Activated CD4-positive, CD25-positive, alpha-beta regulatory T cell (primary cell): ENCODE measurements around the gene SETDB2.

ENCODE experiments used
- DNase-seq, 4 experiments: peaks; one replicate each; lab custom pipeline; 2025; lab: John Stamatoyannopoulos, UW

Gene SETDB2

DNA sequence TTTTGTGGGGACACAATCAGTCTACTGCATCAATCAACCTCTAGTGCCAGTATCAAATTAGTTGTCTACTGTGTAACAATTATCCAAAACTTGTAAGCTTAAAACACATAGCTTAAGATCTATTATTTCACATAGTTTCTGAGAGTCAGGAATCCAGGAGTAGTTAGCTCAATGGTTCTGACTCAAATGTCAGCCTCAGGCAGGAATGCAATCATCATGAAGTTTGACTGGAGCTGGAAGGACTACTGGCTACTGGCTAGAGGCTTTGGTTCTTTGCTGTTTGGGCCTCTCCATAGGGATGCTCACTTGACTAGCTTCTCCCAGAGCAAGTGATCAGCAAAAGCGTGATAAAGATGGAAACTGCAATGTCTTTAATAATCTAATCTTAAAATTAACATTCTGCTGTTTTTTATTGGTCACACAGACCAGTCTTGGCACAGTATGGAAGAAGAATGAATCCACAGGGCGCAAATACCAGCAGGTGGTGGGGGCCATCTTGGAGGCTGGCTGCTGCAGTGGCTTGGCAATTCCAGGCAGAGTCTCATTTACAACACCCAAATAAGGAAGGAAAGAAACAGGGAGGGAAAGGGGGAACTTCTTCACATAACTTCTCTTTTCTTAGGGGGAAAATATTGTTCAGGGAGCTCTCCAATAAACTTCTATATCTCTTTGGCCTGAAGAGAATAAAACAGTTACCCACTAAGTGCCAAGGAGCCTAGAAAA lies 15.9 kb upstream of the SETDB2 start:
- DNase-seq, result no peak

DNA sequence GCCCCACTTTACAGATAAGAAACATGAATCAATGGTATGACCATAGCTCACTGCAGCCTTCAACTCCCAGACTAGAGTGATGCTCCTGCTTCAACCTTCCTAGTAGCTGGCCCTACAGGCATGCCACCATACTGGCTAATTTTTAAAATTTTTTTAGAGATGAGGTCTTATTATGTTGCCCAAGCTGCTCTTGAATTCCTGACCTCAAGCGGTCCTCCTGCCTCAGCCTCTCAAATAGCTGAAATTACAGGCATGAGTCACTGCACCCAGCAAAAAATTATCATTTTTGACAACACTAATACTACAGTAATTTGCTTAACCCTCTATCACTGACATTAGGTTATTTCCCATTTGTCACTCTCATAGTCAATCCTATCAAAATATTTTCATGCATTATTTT lies 15.0 kb upstream of the SETDB2 start:
- DNase-seq, result no peak

DNA sequence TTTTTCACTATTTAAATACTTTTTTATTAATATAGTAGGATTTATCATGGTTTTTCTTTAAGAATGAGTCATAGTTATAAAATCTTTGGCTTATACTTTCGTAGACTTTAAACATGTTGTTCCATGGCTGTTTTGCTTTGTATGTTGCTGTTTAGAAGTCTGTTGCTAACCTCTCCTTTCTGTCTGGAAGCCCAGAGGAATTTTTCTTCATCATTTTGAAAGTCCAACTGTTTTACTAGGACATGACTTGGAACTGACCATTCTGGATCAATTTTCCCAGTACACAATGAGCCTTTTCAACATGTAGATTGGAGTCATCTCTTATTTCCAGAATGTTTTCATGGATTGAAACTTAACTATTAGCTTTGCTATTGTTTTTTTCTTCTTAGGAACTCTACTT lies 8.1 kb upstream of the SETDB2 start:
- no peak for DNase-seq

DNA sequence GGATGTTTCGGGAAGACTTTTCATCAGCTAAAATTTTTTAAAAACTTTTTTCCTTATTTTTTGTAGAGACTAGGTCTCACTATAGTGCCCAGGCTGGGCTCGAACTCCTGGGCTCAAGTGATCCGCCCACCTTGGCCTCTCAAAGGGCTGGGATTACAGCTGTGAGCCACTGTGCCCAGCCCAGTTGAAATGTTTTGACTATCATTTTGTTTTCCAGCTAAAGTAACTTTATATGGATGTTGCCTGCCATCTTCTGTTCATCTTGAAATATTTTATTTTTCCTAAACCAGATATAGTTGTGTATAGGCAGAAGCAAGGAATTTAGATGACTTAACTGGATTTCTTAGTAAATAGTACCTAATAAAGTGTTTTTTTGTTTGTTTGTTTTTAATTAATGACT lies 7.2 kb upstream of the SETDB2 start:
- DNase-seq, result no peak

DNA sequence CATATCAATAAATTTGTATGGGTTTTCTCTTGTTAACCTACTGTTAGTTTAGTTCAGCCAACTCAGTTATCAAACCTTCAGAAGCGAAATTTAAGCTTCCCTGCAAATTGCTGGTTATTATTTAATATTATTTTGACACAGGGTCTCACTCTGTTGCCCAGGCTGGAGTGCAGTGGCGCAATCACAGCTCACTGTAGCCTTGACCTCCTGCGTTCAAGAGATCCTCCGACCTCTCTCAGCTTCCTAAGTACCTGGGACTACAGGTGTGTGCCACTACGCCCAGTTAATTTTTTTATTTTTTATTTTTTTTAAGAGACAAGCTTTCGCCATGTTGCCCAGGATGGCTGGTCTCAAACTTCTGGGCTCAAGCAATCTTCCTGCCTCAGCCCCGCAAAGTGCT lies 6.4 kb upstream of the SETDB2 start:
- no peak for DNase-seq

DNA sequence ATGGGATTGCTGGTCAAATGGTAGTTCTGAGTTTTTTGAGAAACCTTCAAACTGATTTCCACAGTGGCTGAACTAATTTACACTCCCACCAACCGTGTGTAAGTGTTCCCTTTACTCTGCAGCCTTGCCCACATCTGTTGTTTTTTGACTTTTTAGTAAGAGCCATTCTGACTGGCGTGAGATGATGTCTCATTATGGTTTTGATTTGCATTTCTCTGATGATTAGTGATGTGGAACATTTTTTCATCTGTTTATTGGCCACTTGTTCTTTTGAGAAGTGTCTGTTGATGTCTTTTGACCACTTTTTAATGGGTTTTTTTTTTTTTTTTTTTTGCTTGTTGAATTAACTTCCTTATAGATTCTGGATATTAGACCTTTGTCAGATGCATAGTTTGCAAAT lies 4.5 kb upstream of the SETDB2 start:
- DNase-seq, result no peak

DNA sequence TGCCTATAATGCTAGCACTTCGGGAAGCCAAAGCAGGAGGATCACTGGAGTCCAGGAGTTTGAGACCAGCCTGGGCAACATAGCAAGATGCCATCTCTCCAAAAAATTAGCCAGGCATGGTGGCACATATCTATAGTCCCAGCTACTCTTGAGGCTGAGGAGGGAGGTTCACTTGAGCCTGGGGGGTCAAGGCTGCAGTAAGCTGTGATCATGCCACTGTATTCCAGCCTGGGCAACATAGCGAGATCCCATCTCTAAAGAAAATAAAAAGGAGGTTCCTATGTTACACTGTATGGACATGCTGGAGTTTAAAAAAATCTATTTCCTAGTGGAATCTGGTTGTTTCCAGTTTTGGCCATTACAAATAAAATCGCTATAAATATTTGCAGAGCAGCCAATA lies 2.8 kb upstream of the SETDB2 start:
- no peak for DNase-seq

DNA sequence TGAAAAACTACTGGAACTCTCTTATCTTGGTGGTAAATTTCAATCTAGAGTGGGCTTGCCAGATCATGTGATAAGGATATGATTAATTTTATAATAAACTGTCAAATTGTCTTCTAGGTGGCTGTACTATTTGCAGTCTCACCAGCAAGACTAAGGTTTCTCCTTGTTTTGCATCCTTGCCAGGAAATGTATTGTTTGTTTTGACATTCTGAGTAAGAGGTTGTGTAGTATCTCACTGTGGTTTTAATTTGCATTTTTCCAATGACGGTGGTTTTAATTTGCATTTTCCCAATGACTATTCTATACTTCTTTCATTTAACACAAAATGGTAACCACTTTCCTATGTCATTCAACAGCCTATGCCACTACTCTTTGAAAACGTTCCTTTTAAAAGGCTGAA lies 2.2 kb upstream of the SETDB2 start:
- DNase-seq, result no peak

DNA sequence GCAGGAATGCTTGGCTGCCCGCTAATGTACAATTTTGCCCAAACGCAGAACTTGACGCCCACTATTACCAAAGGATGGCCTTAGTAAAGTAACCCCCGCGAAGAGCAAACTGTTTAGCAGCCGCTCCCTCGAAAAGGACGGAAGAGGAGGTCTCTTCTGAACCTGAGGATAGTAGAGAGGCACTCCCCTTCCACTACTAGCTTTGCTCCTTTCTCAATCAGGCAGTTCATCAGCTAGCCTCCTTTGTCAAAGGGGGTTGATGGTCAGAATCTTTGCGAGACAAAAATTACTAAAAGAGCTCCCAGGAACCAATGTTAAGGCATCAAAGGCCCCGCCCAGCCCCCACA lies 744 bp upstream of the SETDB2 start:
- no peak for DNase-seq

DNA sequence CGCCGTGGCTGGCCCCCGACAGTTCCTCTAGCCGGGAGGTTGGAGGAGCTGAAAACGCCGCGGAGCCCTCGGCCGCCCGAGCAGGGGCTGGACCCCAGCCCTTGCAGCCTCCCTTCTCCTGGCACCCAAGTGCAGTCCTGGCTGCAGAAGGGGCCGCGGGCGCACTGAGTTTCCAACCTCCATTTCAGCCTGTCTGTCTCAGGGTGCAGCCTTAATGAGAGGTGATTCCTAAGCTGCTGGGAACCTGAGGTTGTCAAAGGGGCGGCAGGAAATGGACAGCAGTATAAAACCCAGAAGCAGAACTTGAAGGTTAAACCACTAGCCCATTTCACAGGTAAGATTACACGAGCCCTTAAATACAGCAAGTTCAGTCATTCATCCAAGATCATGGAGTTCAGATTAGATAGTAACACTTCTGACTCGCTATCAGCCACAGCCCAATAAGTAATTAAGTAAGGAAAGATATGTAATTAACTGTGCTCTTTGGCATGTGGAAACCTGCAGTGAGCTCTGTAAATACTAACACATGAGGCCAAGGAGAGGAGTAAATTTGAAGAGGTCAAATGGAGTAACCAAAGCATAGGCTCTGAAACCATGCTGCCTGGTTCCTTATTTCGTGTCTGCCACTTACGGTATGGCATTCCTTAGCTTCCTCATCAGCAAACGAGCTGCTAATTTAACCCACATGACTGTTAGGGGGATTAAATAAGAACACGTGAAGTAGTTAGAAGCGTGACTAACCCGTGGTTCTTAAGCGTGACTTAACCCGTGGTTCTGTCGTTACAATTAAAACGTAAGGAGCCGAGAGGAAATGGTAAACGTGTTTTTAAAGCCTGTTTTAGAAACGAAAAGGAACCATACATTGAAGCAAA lies 686 bp downstream of the SETDB2 start:
- DNase-seq, result peak in 1 of 4 experiments; percentile 24

DNA sequence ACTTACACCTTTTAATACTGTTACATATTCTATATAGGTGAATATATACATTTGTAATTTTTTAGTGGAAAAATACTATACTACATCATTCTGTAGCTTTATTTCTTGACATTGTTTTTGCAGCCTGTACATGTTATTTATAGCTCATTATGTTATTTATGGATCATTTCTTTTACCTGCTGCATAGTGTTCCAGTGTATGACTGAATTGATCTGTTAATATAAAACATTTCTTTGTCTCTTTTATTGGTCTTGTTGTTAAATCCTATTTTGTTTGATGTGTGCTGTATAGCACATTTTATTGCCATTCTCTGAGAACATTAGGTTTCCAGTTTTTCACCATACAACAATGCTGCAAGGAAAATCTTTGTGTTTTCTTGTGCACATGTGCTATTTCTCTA lies 2.4 kb downstream of the SETDB2 start:
- no peak for DNase-seq

DNA sequence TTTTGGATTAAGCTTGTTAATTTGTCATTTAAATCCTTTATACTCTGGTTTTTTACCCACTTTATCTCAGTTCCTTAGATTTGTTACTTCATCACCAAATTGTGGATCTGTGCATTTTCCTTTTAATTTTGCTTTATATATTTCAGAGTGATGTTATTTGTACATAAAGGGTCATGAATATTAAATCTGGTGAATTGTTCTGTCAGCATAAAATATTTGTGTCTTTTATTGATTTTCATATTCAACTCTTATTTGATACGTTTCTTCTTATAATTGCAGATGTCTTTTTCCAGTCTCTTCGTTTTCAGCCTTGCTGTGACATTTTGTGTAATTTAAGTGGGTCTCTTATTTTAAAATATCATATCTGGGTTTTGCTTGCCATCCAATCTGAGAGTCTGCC lies 4.7 kb downstream of the SETDB2 start:
- DNase-seq, result no peak

DNA sequence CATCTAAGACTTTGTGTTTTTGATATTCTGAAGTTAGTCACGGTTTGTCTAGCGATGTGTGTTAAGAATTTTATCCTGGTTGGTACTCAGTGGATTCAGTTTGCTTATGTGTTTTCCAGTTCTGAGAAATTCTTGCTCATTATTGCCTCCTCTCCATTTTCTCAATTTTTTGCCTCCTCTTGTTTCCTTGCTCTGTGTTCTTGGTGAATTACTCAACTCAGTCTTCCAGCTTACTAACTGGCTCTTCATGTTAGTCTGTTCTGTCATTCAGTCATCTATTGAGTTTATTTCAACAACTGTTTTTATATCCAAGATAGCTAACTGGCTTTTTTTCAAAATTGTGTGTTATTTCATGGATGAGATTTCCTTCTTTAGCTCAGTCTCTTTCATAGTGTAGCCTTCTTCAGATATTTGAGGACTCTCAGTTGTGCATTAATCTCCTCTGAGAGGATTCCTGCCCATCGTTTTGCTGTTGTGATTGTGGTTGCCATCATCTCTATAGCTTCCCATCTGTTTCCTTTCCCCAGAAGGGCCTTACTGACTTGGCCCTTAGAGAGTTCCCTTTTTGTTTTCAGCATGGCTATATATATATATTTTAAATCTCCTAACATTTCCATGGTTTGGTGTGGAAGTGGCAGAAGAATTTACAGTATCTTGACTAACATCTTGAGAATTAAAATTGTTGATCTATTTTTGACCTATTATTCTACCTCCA lies 6.2 kb downstream of the SETDB2 start:
- no peak for DNase-seq

DNA sequence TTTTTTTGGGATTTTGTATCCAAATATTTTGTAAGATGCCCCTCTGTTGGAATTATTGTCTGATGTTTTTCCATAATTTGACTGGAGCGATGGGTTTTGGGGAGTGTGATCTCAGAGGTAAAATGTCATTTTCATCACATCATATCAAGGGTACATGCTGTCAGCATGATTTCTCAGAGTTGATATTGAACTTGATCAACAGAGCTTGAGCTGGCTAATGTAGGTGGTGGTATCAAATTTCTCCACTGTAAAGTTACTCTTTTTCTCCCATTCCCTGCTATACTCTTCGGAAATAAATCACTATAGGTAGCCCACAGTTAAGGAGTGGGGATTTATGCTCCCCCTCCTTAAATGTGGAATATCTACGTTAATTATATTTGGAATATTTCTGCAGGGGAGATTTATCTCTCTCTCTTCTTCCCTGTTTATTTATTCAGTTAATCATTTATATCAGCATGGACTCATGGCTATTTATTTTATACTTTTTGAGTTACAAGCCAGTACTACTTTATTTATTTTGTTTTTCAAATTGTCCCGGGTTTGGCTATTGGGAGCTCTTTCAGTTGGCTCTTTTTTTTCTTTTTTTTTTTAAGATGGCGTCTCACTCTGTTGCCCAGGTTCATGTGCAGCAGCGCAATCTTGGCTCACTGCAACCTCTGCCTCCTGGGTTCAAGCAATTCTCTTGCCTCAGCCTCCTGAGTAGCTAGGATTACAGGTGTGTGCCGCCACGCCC lies 8.8 kb downstream of the SETDB2 start:
- DNase-seq, result no peak

DNA sequence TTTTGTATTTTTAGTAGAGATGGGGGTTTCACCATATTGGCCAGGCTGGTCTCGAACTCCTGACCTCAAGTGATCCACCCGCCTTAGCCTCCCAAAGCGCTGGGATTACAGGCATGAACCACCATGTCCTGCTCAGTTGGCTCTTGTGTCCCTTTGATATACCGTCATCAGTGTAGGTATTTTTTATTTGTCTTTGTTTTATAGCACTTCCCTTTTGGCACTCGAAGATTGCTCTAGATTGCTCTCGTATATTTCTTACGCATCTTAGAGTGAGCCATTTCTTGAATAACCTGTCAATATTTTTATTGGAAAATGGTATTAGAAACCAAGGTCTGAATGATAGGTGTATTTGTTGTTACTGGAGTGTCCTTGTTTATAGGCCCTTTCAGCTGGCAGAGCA lies 9.4 kb downstream of the SETDB2 start:
- no peak for DNase-seq

DNA sequence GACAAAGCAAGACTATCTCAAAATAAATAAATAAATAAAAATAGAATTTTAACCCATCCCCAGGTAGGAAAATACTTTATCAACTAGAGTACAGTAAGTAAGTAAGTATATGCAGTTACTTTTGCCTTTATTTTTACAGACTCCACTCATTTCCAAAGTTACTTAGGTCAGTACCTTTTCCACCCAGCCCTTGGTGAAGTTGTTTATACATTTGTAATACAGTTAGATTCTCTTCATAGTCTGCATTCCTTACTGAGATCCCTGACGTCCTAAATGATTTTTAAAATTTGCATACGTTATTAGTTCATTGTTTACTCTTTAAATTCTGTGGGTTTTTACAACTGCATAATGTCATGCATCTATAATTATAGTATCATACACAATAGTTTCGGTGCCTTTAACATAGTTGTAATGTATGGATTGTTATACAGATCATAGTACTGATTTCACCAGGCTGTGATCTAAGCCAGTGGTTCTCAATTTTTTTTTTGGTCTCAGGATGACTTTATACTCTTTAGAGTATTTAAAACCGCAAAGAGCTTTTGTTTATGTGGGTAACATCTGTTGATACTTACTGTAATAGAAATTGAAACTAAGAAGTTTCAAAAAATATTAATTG lies 10.4 kb downstream of the SETDB2 start:
- no peak for DNase-seq

DNA sequence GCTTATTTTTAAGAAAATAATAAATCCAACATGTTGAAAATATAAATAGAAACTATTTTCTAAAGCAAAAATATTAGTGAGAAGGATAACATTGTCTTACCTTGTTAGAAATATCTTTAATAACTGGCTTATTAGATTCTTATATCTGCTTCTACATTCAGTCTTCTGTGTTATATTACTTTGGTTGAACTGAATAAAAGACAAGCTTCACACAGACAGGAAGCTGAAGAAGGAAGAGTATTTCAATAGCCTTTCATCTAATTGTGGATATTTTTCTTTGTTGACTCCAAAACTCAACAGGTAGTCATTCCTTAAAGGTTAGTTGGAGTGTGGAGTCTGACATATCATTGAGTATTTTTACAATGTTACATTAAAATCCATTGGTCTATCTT lies 10.9 kb downstream of the SETDB2 start:
- no peak for DNase-seq

DNA sequence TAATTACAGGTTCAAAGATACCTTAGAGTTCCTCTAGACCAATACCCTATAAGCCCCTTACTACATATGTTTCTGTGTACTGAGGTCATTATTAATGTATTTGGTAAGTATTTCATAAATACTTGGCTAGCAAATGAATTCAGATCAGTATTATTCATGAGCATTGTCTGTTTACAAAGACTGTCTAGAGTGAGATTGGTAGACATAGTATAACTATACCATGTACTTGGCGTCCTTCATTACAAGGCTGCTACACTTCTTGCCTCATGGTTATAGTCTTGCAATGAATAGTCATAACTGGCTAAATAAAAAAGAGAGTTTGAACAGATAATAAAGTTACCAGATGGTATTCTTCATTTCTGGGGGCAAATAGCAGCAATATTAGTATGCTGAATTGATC lies 12.1 kb downstream of the SETDB2 start:
- no peak for DNase-seq

DNA sequence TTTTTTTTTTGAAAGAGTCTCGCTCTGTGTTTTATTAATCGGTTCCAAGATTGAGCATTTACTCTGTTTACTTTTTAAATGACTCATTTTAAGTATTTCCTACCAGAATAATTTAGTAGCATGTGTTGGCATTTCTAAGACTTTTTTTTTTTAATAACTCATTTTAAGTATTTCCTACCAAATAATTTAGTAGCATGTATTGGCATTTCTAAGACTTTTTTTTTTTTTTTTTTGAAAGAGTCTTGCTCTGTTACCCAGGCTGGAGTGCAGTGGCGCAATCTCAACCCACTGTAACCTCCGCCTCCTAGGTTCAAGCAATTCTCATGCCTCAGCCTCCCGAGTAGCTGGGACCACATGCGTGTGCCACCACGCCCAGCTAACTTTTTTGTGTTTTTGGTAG lies 13.1 kb downstream of the SETDB2 start:
- no peak for DNase-seq

DNA sequence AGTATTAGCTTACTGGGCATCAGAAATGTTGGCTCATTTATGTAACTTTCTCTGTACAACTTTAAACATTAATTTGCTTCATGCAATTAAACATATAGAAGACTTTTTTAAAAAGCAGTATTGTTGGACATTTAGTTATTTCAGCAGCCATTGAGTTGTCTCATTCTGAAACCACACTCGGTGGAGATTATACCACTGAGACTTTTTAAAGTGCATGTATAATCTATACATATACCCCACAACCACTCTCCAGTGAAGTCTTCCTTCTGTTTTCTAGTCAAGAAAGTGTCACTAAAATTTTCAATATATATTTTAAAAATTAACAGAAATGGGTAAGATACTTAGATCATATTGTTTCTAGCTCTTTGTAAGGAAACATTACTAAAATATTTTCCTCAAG lies 15.5 kb downstream of the SETDB2 start:
- DNase-seq, result no peak

DNA sequence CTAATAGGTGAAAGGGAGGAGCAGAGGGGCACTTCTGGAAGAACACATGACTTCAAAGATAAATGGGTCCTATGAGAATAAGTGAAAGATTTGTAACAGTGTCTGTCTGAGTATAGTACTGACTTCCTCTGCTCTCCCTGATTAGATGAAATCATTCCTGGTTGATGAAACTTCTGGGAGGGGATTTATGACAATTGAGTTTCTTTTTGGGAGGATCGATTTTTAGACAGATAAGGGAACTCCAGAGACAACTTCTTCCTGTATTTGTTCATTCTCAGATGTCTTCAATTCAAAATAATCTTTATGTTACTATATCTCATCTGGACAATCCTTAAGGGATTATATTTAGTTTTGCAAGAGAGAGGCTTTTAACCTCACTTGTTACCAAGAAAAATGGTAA lies 20.0 kb downstream of the SETDB2 start:
- no peak for DNase-seq
